GM10847 (cell line): Measurements from ENCODE around the gene HES5.

Experiments used
- POLR2A ChIP-seq: IDR thresholded peaks from 2 replicates; pipeline ENCODE4 v1.6.1; 2011; ENCODE audit not compliant: insufficient read length; ENCODE audit errors: extremely low read depth

The HES5 gene

GRCh38 chr1:2516124-2516523, 13.9 kb downstream of the HES5 start:
- no peak for TF ChIP-seq POLR2A

DNA sequence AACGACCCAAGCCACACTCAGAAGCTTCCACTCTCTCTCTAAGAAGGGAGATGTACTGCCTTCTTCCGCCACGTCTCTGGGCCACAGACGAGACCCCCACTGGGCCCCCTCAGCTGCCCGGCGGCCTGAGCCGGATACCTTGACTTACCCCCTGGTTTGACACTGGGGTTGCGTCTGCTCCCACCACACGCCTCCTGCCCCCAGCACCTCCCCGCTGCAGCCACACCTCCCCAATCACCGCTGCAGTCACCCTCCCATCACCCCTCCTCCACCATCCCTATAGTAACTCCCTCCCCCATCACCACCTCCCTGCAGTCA, 14.3 kb downstream of the HES5 start:
- TF ChIP-seq POLR2A = no peak

- TF ChIP-seq POLR2A = no peak
Observed at GRCh38 chr1:2514863-2515762, 14.9 kb downstream of the HES5 start.

- no peak for TF ChIP-seq POLR2A
Observed at GRCh38 chr1:2513939-2514652, 16.0 kb downstream of the HES5 start.

DNA sequence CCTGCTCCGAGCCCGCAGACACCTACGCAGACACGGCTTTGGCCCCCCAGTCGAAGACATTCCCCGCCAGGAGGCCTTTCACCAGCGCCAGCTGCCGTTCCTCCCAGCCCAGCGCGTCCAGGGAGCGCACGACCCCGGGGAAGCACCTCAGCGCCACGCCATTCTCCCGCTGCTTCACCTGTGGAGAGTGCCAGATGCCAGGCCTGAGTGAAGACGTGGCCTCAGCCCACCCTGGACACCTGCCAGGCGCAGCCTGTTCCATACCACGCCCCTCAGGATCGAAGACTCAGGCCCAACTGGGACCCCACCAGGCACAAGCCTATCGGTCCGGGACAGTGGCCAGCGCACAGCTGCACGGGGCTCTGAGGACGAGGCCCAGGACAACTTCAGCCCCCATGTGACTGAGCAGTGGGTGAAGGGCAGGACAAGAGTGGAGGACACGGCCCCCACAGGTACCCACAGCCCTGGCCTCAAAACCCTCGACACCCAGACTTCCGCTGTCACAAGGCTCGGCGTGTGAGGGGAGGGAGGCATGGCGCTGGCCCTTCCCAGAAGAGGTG, 17.1 kb downstream of the HES5 start:
- TF ChIP-seq POLR2A = no peak

DNA sequence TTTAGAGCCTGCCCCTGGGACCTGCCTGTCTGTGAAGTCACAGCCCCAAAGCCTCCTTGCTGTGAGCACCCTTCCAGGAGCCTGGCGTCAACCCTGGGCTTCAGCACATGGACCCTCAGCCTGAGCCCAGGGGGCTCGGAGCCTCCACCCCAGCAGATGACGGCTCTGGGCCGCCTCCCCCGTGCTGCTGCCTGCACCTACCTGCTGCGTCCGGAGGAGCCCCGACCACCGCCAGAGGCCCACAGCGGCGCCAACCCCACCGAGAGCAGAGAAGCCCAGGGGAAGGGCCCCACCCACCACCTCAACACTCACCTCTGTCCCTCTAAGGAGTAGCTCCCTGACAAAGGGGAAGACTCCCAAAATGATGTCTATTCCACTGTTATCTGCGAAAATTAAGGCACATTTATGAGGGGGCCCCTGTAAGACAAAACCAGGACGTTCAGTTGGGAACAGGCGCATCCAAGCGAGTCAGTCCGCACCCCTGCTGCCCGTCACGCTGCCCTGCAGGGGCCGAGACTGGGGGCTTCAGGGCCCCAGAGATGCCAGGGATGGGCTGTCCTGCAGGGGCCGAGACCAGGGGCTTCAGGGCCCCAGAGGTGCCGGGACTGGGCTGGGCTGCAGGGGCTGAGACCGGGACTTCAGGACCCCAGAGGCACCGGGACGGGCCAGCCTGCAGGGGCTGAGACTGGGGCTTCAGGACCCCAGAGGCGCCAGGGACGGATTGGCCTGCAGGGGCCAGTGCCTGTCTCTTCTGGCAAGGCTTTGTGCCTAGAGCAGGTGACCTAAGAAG, 19.5 kb downstream of the HES5 start:
- no peak for TF ChIP-seq POLR2A

GRCh38 chr1:2509589-2509988, 20.5 kb downstream of the HES5 start:
- no peak for TF ChIP-seq POLR2A

DNA sequence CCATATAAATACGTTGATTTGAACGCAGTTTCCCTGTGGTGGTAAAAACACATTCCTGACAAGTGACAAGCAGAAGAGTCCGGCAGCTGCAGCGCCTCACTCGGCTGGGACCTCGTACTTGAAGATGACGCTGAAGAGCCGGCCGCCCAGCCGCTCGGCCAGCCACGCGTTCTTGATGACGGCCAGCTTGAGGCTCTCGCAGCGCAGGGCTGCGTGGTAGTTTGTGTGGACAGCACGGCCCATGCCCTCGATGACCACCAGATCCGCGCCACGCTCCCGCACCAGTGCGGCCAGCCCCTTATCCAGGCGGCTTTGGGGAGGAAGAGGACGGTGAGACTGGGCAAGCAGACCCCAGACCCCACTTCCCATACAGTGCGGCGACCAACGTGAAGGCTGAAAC, 21.3 kb downstream of the HES5 start:
- no peak for TF ChIP-seq POLR2A

DNA sequence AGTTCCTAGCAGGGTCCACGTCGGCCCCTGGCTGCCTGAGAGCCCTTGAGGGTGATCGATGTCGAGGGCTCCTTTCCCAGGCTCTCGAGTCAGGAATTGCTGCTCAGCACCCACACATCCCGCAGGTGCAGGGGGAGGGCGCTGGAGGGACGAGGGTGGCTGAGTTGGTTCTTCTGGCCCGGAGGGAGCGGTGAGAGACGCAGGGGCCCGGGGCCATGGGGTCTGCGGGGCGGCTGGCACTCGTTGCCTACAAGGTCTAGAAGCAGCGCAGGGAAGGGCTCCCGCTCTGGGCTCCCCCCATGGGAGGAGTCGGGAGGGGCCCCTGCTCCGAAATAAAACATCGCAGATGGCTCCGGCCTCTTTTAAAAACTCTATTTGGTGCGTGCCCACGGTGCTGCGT, 21.9 kb downstream of the HES5 start:
- no peak for TF ChIP-seq POLR2A

GRCh38 chr1:2507744-2508155, 22.3 kb downstream of the HES5 start:
- no peak for TF ChIP-seq POLR2A

- TF ChIP-seq POLR2A = no peak
Observed at GRCh38 chr1:2506901-2507565, 23.0 kb downstream of the HES5 start.

- no peak for TF ChIP-seq POLR2A
Observed at GRCh38 chr1:2506007-2506860, 23.8 kb downstream of the HES5 start.

DNA sequence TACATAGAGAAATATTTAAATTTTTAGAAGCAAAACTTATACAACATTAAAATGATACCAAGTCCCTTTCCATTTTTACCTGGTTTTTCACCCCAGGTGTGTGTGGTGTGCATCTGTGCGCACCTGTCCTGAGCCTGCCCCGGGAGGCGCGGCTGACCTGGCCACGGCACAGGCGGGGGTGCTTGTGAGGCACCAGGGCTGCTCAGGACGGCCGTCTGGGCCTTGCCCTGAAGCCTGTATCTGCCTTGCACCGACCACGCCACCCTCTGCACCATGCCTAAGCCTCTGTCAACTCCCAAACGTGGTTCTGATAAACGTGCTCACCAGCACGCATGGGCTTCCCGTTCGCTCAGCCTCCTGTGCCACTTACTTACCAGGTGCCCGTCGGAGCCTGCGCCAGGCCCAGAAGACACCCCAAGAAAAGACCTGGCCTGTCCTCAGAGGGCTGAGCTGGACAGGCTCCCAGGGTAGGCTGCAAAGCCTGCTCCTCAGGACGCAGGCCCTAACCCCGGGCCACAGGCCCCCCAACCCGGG, 24.5 kb downstream of the HES5 start:
- TF ChIP-seq POLR2A = no peak

- no peak for TF ChIP-seq POLR2A
Observed at GRCh38 chr1:2504949-2505272, 25.2 kb downstream of the HES5 start.

- no peak for TF ChIP-seq POLR2A
Observed at GRCh38 chr1:2504225-2504948, 25.7 kb downstream of the HES5 start.
